ENCODE results near the gene MEPE.

DNA sequence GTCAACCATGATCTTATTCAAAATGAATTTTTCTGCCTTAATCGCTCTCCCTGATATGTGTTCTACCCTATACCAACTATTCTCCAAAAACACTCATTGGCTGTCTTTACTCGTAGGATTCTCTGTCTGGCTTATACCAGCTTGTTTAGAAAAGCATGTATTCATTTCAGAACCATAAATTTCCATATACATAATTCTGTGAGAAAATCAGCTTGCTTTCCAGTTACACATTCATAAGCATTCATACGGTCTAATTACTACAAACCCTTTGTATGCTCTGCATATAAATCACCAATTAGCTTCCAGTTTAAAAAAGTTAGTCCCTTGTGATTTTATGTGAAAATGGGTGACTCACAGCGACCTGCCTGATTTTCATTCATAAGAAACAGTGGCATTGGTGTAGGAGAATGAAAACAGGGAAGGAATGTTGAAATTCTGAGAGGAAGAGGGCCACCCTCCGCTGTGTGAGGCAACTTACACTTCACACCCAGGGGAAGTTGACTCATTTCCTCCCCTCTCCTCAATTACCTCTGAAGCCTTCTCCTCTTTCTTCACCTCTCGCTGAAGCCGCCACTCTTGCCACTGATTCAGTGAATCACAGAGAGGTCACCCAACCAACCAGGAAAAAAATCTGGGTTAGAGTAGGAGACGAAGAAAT lies 63.3 kb downstream of the MEPE start:
- TF ChIP-seq, protein P1, sequence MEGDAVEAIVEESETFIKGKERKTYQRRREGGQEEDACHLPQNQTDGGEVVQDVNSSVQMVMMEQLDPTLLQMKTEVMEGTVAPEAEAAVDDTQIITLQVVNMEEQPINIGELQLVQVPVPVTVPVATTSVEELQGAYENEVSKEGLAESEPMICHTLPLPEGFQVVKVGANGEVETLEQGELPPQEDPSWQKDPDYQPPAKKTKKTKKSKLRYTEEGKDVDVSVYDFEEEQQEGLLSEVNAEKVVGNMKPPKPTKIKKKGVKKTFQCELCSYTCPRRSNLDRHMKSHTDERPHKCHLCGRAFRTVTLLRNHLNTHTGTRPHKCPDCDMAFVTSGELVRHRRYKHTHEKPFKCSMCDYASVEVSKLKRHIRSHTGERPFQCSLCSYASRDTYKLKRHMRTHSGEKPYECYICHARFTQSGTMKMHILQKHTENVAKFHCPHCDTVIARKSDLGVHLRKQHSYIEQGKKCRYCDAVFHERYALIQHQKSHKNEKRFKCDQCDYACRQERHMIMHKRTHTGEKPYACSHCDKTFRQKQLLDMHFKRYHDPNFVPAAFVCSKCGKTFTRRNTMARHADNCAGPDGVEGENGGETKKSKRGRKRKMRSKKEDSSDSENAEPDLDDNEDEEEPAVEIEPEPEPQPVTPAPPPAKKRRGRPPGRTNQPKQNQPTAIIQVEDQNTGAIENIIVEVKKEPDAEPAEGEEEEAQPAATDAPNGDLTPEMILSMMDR (IDR thresholded peaks at IDR 0.05; ENCODE audit: control extremely low read depth in 1 of 3, insufficient read depth in 1 of 3, low read depth in 1 of 3, low read length in 3 of 3), result no peak
- no peak for TF ChIP-seq POLR2A (IDR thresholded peaks at IDR 0.05; ENCODE audit: control extremely low read depth in 1 of 2, low read depth in 2 of 2, low read length in 2 of 2)
- no peak for TF ChIP-seq SAP30 (IDR thresholded peaks at IDR 0.05; ENCODE audit: insufficient read depth, insufficient replicate concordance, low read length)
